Upper lobe of left lung (tissue), 4 donors: ENCODE data around the gene PCOLCE2.

Experiments used
- CTCF ChIP-seq, 6 experiments: fragments of 450-650 bp in 4 of 6; fragments of 200-600 bp in 2 of 6; sonication (generic) in 2 of 6; IDR thresholded peaks; one replicate each; pipeline ENCODE4 v1.5.1; 2016 to 2019; ENCODE audit warnings: antibody characterized with exemption in 6 of 6
- EP300 ChIP-seq, 4 donors: sonication (generic); formaldehyde crosslinking; IDR thresholded peaks; one replicate each; pipeline ENCODE4 v1.5.1; 2017; ENCODE audit warnings: antibody characterized with exemption in 4 of 4, control low read depth in 2 of 4
- POLR2A ChIP-seq, 4 donors: fragments of 450-650 bp; IDR thresholded peaks; one replicate each; pipeline ENCODE4 v1.5.1; 2016 to 2017; ENCODE audit warnings: antibody characterized with exemption in 4 of 4, mild to moderate bottlenecking in 2 of 4
- POLR2AphosphoS5 ChIP-seq, 2 donors: sonication (generic); formaldehyde crosslinking; IDR thresholded peaks; one replicate each; pipeline ENCODE4 v1.5.1; 2017; ENCODE audit warnings: antibody characterized with exemption in 2 of 2

GRCh38 chr3:142858043-142858442, 30.8 kb downstream of the PCOLCE2 start:
- TF ChIP-seq CTCF (IDR thresholded peaks at IDR 0.05) (no peak), EP300 (IDR thresholded peaks at IDR 0.05) (no peak), POLR2A (IDR thresholded peaks at IDR 0.05) (no peak), POLR2AphosphoS5 (IDR thresholded peaks at IDR 0.05) (no peak)
